B cell (primary cell): ENCODE results near the gene PACRG.

Experiments
- CTCF ChIP-seq: fragments of 200-600 bp; IDR thresholded peaks from one replicate; pipeline ENCODE4 v1.8.0; 2022; ENCODE audit warnings: antibody characterized with exemption, mild to moderate bottlenecking
- EZH2 ChIP-seq: IDR thresholded peaks from 2 replicates; pipeline ENCODE4 v1.6.1; 2012; ENCODE audit warnings: borderline replicate concordance, low read depth, mild to moderate bottlenecking, moderate library complexity, low read length; ENCODE audit not compliant: insufficient read depth, poor library complexity, severe bottlenecking

DNA sequence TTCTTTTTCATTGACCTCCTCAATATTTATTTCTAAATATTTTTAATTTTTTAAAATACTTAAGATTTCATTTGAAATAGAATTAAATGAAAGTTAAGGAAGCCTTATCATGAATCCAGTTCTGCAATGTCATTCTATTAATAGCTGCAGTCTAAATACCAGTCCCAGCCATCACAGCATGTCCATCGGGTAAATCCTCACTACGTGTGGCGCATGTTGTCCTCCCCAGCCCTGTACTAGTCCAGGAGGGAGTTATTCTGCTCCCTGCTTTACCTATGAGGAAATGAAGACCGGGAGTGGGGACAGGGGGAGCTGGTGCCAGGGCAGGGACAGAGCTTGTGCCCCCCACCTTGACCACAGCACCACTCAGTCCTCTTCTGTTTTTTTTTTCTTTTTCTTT is 561.7 kb downstream of the PACRG start:
- TF ChIP-seq CTCF (no peak), EZH2 (no peak)
